ENCODE measurements around the gene SLFN14.
A peak's percentile ranks its signal among the peaks of the same experiment; 100 is the strongest.
"Not testable (repeated sequence)": the region's sequence is repeated elsewhere in the genome, so short reads cannot be mapped to it uniquely, and the experiment has no call there.

Gene SLFN14

DNA sequence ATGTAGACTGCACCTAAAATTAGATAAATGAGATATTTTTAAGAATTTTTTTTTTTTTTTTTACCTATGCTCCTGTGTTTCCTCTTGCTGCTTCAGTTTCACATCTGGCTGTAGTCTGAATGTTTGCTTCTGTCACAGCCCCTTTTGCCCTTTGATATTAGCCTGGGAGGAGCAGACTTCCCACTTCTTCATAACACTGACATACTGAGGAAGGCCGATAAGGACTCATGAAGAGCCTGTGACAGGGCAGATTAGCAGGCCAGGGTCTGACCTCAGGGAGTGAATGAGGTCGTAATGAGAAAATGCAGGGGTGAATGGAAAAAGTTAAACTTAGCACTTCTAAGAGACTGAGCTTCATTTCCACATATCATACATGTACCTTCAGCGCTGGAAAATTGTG is at the start of gene SLFN14:
Gene SLFN14, minus strand, starts transcription at position 117 of the 400 bp plus-strand sequence. CDS start 2,757 bp downstream, outside the sequence.
- no peak for DNase-seq

DNA sequence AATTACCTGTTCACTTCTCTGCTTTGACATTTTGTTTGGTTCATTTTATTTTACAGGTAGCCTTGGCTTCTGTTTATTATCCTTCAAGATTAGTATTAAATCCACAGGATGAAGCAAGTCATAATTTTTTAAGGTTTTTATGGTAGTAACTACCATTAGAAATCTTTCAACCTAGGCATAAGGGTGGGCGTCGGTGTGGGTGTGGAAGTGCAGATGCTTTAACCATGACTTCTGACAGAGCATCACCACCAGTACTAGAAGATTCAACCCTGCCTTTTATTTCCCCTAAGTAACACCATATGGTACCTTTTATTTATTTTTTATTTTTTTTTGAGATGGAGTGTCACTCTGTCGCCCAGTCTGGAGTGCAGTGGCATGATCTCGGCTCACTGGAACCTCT is 49.2 kb upstream of the SLFN14 start:
- no peak for DNase-seq

DNA sequence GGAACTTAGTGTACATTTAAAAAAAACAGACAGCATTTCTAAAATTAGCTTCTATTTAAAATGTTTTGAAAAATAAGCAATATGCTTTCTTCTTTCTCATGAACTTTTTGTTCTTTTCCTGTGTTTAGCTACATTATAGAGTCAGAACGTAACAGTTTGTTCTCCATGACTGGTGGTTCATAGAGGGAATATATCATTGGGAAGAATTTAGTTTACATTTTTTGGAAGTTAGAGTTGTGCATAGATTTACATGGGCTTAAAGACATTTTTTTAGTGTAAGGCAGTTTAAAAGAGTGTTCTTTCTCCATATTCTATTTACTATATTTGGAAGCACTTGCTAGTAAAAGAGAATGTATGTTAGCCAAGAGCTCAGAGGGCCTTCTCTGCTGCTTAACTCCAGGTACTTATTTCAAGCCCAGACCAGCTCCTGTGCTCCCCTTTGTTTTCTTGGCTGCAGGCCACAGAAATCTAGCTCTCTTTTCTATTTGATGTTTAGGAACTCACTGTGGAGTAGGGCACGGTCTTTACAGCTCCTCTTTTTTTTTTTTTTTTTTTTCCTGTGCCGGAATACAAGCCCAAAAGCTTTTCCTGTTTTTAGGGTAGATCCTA is 46.7 kb upstream of the SLFN14 start:
- peak; percentile 6 for DNase-seq

DNA sequence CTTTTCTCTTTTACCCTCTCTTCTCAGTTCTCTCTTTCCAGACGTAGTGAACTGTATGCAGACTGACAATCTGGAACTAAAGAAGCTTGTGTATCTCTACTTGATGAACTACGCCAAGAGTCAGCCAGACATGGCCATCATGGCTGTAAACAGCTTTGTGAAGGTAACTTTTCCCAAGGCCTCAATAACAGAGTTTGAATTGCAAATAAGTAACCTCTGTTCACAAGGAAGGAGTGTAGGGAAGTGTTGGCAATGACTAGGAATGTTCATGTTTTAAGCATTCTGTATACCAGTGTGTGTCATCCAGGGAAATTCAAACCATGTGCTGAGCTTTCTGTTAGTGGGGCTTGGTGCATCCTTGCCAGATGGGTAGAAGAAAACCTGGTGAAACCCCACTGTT is 45.1 kb upstream of the SLFN14 start:
- no peak for DNase-seq

DNA sequence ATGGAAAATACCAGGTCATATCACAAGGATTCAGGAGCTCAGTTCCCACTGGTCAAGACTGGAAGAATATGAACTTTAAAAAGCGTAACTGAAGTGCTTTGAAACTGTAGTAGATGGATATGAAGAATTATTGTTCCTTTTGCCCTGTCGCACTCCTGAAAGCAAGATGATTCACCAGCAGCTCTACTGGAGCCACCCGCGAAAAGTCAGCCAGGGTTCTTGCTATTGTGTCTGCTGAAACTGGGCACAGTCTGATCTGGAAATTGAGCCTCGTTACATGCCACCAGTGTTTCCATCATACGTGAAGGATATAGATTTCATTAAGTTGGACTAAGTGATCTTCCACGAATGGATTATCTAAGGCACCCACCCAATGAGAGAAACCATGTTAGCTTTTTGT is 43.1 kb upstream of the SLFN14 start:
- no peak for DNase-seq

DNA sequence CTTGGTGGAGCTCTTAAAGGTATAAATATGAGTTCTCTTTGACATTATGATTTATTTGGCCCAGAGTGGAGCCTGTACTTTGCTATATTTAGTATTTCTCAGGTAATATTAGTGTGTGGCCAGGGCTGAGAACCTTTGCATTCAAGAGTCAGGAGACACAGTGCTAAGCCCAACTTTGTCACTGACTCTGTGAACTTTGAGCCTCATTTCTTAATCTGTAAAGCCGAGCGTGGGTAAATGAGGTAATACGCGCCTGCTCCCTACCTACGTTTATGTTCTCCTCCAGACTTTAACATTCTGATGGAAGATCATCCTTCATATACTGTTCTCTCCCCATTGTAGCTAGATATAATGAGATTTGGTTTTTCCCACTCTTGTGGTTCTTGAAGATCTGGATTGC is 37.0 kb upstream of the SLFN14 start:
- DNase-seq = no peak

DNA sequence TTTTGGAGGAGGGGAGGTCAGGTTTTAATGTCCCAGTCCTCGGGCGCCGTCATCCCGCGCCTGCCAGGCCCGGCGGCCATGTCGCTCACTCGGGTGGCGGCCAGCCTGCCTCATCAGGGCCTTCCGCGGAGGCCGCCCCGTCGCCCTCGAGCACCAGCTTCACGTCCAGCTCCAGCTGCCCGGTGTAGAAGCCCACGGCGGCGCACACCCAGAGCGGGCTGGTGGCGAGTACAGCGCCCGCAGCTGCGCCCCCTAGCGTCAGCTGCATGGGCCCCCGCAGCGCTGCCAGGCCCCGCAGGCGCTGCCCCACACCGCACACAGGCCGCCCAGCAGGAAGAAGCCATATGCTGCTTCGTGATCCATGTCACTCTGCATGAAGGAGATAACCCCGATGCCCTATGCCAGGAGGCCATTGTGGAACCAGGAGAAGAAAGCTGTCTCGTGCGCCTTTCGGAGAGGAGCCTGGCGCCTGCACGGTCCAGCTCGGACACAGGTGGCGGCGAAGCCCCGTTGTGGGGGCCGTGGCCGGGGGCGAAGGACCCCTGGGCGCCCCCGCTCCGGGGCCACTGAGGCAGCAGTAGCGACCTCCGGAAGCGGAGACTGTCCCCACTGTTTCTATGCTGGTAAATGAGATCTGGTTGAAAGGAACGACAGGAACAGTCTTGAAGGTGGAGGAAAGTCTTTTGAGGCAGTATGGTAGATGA is 36.1 kb upstream of the SLFN14 start:
- DNase-seq = no peak

DNA sequence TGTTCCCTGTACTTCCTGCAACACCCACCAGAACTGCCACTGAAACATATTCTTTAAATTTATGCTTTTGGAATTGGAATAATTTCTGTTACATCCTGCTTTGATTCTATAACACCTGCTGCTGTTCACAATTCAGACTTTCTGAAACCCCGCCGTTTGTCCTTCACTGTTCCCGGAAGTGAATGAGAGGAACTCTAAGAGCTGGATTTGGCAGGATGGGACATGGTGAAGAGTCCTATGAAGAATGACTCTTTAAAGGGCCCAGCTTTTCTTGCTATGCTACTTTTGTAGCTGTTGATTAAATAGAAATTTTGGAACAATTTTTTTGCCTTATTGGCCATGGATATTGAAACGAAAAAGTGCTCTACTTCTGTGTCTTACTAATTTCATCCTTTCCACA is 35.5 kb upstream of the SLFN14 start:
- no peak for DNase-seq

DNA sequence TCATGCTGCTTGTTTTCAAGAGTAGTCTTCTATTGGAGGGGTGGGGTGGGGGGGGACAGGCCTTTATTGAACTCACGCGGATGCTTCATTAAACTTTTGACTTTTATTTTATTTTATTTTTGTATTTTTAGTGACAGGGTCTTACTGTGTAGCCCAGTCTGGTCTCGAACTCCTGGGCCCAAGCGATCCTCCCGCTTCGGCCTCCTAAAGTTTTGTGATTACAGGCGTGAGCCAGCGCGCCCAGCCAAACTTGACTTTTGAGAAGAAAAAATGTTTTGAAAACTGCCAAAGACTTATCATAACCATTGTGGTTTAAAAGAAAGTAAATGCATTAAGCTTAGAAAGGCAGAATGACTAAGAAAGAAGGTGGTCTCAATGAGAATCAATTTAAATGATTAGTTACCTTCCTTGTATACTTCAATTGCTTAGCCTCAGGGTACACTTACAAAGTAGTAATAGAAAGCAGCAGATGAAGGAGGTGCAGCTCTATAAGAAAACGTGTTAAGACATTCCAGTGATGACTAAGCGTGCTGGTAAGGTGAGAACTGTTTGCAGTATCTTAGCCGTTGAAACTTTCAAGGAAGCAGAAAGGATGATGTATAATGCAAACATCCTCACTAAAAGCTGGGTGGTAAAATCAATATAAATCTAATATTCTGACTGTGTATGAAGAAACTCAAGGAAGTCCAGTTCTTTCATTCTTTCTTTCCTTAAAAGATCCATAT is 27.7 kb upstream of the SLFN14 start:
- no peak for DNase-seq

DNA sequence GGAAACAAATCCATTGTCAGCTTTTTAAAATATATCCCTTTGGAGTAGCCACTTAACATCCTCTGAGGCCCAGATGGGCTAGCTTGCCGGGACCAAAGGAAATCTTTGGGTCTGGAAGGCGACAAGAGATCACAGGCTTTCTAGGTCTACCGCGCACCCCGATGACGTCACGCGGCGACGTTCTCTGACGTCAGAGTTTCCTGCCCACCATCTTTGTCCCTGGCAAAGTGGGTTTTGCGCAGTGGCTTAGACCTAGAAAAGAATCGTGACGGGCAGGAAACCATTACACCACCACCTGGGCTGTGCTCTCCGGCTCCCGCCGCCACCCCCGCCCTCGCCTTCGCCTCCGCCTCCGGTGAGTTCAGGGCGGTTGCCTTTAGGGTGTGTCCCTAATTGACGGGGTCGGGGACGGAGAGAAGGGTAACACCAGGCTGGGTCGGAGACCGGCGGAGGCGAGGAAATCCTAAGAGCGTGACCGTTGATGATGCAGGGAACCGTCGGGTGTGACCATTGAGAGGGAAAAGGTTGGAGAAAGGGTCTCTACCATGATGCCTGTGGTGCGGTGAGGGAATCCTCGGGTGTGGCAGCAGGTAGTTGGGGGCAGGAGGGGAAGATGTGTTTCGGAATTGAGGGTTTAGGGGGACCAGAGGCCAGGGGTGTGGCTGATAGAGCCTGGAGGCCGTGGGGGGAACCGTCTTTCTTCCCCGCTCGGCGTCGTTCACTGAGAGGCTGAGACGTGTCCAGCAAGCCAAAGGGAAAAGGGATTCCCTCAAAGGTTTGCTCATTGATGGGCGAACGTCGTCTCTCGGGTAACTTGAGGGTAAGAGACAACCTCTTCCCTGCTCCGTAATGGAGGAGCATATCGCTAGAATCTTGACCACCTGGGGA is 26.7 kb upstream of the SLFN14 start, which contains the start of gene AP2B1:
Gene AP2B1, plus strand, starts transcription at position 249 of the 888 bp plus-strand sequence. CDS start 6,709 bp downstream, outside the sequence.
- DNase-seq = peak; percentile 86

DNA sequence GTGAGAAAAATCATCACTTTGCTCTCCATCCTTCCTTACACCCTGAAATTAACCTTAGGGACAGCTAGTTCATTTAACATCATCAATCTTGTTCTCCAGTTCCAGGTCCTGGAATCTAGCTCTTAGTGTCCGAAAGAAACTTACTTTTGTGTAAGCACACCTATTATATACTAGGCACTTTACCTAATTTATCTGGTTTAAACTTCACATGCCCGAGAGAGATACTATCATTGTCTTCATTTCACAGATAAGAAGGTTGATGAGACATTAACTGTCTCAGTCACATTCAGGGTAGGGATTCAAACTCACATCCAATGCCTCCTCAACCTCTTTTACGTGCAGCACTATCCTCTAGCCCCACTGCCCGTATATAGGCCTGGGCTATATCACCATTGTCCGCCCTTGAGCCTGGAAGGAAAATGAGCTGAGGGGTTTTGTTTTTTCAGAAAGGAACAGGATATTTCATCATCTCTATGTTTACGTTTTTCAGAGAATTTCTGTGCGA is 26.0 kb upstream of the SLFN14 start:
- DNase-seq = no peak

DNA sequence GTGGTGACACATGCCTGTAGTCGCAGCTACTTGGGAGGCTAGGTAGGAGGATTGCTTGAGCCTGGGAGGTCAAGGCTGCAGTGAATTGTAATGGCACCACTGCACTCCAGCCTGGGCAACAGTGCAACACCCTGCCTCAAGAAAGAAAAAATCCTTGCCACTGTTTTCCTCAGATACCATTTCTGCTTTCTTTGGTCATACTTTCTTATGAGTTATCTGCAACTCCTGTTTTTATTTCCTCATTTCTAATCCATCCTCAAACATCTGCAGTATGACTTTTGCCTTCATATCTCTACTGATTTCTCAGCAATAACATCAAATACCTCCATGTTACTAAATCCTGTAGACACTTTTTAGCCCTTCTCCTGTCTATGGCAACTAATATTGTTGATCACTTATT is 23.4 kb upstream of the SLFN14 start:
- no peak for DNase-seq

DNA sequence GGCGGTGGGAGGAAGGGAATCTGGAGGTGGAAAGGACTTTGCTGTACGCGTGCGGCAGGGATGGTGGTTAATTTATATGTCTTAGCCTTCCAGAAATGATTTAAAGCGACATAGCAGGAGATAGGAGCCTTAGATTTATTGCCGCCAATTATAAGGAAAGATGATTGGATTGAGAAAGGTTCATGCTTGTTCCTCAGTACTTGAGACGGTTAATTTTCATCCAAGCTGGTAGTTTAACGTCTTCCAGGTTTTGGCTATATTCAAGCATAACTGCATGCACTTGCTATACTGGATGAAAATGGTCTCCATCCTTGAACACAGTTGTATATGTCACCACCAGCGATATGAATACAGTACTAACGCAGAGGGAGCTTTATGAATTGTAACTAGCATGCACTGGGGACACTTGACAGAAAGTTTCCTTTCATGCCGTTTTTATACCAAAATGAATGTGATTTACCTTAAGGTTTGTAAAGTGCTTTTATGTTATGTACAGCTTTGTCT is 18.4 kb upstream of the SLFN14 start:
- DNase-seq = no peak

DNA sequence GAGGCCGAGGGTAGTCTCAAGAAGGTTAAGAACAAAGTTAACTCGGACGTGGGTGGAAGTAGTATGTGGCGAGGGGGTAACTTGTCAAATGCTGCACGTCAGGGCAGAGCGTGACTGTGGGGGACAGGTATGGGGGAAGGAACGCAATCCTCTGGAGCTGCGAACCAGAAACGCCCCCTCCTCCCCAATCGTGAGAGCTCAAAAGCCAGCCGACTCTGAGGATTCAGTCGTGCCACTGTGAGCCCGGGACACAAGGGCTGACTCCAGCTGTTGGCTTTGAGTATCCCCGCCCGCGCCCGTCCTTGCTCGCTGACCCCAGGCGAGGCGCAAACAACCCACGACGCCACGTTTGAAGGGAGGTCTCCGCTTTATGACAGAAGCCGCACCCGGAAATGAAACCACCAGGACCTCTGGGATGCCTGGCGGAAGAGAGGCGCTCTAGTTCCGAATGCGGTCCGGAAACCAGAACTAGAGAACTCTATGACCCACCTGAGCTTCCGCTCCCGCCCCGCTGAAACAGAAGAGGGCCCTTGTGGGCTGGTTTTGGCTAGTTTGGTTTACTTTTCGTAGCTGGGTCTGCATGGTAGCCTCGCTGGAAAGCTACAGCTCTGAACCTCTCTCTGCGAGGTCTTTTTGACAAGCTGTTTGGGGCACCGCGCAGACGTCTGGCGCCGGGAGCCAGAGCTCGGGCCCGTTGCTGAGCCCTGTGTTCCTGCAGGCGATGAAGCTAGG is 17.7 kb upstream of the SLFN14 start, which contains the start of gene PEX12:
Gene PEX12, minus strand, starts transcription at position 375 of the 732 bp plus-strand sequence. CDS start 550 bp downstream, outside the sequence.
- DNase-seq = peak; percentile 83

DNA sequence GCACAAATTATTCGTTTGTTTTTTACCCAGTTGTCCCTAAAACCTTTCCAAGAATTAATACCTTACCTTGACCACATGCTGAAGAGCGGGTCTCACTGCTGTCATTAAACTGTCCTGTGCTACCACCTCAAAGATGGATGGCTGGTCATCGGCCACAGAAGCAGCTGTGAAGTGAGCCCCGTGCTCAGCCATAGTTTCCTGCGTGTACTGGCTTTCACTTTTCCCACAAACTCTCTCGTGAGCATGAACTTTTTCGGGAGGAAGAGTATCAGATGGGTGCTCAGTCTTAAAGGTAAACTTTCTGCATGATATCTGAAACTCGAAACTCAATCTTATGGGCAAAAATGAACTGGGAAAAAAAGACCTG is 17.2 kb upstream of the SLFN14 start:
- no peak for DNase-seq

DNA sequence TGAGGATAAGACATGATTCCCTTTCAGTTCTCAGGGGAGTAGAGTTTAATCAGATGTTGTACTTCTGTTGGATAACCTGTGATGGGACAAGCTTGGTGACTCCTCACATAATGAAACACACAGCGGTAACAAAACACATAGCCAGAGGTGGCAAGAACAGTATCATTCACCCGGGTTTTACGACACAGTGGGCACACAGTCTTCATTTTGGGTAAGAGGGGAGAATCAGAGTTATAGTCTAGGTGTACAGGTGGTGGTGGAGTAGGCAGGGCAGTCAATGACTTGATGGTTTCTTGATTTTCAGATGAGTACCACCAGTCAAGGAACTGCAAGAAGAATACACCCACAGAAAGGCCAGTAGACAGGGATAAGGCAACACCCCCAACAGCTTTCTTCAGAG is 15.1 kb upstream of the SLFN14 start:
- no peak for DNase-seq

DNA sequence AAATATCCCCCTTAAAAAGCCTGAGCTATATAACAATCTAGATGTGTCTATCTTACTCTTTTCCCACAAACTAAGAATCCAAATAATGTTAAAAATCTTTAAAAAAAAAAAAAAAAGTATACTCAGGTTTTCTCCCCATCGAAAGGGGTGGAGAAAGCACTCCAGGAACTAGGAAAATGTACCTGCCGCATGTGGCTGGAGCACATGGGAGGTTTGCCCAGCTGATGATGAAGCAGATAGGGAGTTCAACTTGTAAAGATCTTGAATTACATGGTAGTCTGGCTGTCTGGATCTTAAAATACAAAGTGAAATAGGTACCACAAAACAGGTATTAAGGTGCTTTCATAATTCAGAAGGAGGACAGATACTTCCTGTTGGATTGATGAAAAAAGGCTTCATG is 8.8 kb upstream of the SLFN14 start:
- DNase-seq = no peak

DNA sequence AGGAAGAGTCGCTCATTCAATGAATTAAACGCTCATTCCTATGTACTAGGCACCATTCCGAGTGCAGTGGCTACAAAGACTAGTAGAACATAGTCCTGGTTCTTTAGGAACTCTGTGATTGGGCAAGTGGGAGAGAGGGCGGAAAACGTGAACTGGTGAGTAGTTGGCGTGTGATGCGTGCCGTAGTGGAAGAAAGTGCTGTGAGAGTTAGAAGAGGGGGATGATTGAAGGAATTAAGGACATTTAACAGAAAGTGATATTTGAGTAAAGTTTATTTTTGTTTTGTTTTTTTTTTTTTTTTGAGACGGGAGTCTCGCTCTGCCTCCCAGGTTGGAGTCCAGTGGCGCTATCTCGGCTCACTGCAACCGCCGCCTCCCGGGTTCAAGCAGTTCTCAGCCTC is 7.9 kb upstream of the SLFN14 start:
- no peak for DNase-seq

DNA sequence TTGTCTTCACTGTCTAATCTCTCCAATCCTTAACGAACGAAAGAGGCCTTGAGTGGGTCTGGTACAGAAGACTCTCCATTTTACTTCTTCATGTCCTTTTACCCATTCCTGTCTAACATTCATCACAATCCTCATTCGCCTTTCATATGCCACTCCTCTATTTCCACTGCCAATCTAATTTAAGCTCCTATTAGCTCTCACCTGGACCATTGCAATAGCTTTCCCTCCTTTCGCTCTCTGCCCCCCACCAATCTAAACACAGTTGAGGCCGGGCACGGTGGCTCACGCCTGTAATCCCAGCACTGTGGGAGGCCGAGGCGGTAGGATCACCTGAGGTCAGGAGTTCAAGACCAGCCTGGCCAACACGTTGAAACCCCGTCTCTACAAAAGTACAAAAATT is 6.3 kb upstream of the SLFN14 start:
- DNase-seq = no peak

DNA sequence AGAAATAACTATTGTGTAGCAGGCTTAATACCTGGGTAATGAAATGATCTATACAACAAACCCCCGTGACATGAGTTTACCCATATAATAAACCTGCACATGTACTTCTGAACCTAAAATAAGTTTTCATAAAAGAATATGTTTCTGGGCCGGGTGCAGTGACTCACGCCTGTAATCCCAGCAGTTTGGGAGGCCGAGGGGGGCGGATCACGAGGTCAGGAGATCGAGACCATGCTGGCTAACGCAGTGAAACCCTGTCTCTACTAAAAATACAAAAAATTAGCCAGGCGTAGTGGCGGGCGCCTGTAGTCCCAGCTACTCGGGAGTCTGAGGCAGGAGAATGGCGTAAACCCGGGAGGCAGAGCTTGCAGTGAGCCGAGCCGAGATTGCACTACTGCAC is 2.6 kb upstream of the SLFN14 start:
- not testable (repeated sequence) for DNase-seq

DNA sequence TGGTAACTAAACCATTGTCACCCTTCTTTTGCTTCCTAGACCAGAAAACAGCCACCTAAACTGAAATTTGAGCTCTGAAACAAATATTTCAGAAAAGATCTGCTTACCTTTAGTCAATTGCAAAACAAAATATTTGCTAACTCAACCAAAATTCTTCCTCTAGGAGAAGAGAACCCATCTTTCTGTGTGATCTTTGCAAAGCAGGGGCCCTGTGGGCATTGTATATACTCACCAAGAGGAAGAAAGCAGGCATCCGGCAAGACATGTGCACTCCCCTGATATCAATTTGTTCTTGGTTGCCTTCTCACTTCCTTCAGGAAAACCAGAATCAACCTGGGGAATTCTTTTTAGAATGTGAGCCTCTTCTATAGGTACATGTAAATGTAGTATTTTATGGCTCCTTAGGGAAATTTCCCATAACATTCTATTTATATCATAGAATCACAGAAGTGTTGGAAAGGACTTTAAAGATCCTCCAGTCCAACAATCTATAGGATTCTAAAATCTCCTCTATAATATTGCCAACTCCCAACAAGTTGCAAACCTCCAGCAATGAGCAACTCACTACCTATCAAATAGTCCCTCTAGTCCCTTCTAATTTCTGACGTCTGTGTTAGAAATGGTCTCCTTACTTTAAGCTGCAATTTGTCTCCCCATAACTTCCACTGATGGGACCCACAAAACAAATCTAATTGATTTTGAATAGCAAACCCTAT is 966 bp downstream of the SLFN14 start:
- DNase-seq = no peak
